ENCODE data around the gene TMC1.

DNA sequence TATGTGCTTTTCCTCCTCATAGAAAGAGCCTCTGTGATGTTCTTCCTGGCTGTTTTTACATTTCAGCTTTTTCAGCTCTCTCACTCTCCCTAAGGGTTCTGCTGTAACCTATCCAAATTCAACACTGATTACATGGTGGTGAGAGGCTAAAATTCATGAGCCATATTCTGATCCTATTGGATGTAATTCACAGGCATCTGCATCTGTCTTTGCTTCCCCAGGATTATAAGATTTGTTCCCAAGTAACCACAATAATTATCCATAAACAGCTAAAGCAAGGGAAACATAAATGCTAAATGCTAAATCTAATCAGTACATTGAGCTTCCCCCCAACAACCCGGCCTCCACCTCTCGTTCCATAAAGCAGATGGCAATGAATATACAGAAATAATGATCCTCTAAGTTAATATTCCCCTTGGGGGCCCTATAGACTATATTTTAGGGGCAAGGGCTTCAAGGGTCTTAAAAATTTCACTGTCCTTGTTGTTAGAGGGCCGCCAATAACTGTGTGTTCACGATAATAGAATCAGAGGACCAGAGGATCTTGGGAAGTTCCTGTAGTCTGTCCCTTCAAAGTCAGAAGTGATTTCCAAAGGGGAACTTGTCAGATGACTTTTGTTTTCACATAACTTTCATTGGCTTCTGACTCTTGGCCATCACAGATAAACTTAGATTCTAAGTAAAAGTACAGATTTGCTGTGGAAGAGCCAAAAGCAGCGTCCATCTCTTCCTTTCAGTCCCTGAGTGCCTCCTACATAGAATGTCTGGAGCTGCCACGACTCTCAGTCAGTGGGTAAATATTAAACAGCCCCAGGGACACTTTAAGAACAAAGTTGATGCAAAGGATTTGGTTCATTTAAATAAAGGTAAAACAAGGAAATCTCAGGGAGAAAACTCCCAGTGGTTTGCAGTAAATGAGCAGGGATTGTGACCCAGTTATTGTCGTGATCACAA lies 305.9 kb downstream of the TMC1 start:
- TF ChIP-seq, protein P1, sequence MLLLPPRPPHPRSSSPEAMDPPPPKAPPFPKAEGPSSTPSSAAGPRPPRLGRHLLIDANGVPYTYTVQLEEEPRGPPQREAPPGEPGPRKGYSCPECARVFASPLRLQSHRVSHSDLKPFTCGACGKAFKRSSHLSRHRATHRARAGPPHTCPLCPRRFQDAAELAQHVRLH (tag by site-specific recombination; IDR thresholded peaks at IDR 0.05): no peak
- TF ChIP-seq TCF7L2 (IDR thresholded peaks at IDR 0.05; ENCODE audit: borderline replicate concordance, low read depth, low read length) (no peak), ZNF324 (tag by site-specific recombination; IDR thresholded peaks at IDR 0.05) (no peak), GFI1B (tag by site-specific recombination; IDR thresholded peaks at IDR 0.05) (no peak), ZNF133 (tag by site-specific recombination; IDR thresholded peaks at IDR 0.05) (no peak), ZNF174 (tag by site-specific recombination; IDR thresholded peaks at IDR 0.05) (no peak)
- TF ChIP-seq, protein P2, sequence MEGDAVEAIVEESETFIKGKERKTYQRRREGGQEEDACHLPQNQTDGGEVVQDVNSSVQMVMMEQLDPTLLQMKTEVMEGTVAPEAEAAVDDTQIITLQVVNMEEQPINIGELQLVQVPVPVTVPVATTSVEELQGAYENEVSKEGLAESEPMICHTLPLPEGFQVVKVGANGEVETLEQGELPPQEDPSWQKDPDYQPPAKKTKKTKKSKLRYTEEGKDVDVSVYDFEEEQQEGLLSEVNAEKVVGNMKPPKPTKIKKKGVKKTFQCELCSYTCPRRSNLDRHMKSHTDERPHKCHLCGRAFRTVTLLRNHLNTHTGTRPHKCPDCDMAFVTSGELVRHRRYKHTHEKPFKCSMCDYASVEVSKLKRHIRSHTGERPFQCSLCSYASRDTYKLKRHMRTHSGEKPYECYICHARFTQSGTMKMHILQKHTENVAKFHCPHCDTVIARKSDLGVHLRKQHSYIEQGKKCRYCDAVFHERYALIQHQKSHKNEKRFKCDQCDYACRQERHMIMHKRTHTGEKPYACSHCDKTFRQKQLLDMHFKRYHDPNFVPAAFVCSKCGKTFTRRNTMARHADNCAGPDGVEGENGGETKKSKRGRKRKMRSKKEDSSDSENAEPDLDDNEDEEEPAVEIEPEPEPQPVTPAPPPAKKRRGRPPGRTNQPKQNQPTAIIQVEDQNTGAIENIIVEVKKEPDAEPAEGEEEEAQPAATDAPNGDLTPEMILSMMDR (tag by site-specific recombination; IDR thresholded peaks at IDR 0.05): no peak
- TF ChIP-seq, protein P3, sequence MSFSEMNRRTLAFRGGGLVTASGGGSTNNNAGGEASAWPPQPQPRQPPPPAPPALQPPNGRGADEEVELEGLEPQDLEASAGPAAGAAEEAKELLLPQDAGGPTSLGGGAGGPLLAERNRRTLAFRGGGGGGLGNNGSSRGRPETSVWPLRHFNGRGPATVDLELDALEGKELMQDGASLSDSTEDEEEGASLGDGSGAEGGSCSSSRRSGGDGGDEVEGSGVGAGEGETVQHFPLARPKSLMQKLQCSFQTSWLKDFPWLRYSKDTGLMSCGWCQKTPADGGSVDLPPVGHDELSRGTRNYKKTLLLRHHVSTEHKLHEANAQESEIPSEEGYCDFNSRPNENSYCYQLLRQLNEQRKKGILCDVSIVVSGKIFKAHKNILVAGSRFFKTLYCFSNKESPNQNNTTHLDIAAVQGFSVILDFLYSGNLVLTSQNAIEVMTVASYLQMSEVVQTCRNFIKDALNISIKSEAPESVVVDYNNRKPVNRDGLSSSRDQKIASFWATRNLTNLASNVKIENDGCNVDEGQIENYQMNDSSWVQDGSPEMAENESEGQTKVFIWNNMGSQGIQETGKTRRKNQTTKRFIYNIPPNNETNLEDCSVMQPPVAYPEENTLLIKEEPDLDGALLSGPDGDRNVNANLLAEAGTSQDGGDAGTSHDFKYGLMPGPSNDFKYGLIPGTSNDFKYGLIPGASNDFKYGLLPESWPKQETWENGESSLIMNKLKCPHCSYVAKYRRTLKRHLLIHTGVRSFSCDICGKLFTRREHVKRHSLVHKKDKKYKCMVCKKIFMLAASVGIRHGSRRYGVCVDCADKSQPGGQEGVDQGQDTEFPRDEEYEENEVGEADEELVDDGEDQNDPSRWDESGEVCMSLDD (tag by site-specific recombination; IDR thresholded peaks at IDR 0.05): no peak
